Naive thymus-derived CD4-positive, alpha-beta T cell (primary cell): ENCODE data around the gene SLC38A5. TPM values are rescaled to one million over a fixed set of nuclear protein-coding genes. Genes with fewer than 3 reads are reported as not detected.

ENCODE experiments used
- ATAC-seq: fragments of 150-1000 bp; cut with Tn5 transposase; 2 replicates; pipeline ENCODE4 v1.10.0; 2021; ENCODE audit warnings: mild to moderate bottlenecking, moderate library complexity
- CTCF ChIA-PET: fragments of 350-600 bp; sonication (Branson Sonifier 250); formaldehyde crosslinking; loops from one replicate; lab custom pipeline; 2021; ENCODE audit warnings: antibody characterized with exemption; lab: Charles Lee
- POLR2A ChIA-PET: fragments of 350-600 bp; sonication (Branson Sonifier 250); formaldehyde crosslinking; loops from one replicate; lab custom pipeline; 2021; ENCODE audit warnings: antibody characterized with exemption, inconsistent platforms; lab: Charles Lee
- DNase-seq, 9 donors: peaks; one replicate each; pipeline versions ENCODE4 v3.0.0 to v3.0.0-alpha.2; 2020 to 2022; ENCODE audit warnings: mixed read lengths in 1 of 9
- H3K27ac ChIP-seq: one replicate; pipeline ENCODE4 v1.7.0; 2013; ENCODE audit warnings: mild to moderate bottlenecking, low read depth, low read length, moderate library complexity
- H3K27me3 ChIP-seq, 2 donors: one replicate each; pipeline ENCODE4 v1.7.0; 2013; ENCODE audit warnings: low read length in 2 of 2, mild to moderate bottlenecking in 2 of 2, moderate library complexity in 2 of 2; ENCODE audit not compliant: control insufficient read depth in 2 of 2, insufficient read depth in 2 of 2
- H3K36me3 ChIP-seq, 3 experiments: 1 replicate in 2 of 3; 2 replicates in 1 of 3; pipeline ENCODE4 v1.7.0; 2013; ENCODE audit warnings: low read length in 3 of 3, mild to moderate bottlenecking in 3 of 3, moderate library complexity in 1 of 3; ENCODE audit not compliant: insufficient read depth in 3 of 3, control insufficient read depth in 2 of 3
- H3K4me1 ChIP-seq, 2 donors: one replicate each; pipeline ENCODE4 v1.7.0; 2013; ENCODE audit warnings: low read length in 2 of 2, mild to moderate bottlenecking in 2 of 2, moderate library complexity in 1 of 2; ENCODE audit not compliant: control insufficient read depth in 2 of 2, insufficient read depth in 2 of 2
- H3K4me3 ChIP-seq: 2 replicates; pipeline ENCODE4 v1.7.0; 2013; ENCODE audit warnings: mild to moderate bottlenecking, low read length
- H3K9me3 ChIP-seq, 3 experiments: 1 replicate in 2 of 3; 2 replicates in 1 of 3; pipeline ENCODE4 v1.7.0; 2013; ENCODE audit warnings: low read length in 3 of 3; ENCODE audit not compliant: control insufficient read depth in 2 of 3
- H3K27ac Mint-ChIP-seq, 9 donors: one replicate each; pipeline ENCODE4 v1.8.0; 2020 to 2022; ENCODE audit warnings: mixed read lengths in 9 of 9, mild to moderate bottlenecking in 8 of 9, moderate library complexity in 5 of 9, inconsistent platforms in 2 of 9
- H3K27me3 Mint-ChIP-seq, 5 donors: one replicate each; pipeline ENCODE4 v1.8.0; 2021 to 2022; ENCODE audit warnings: mixed read lengths in 5 of 5, mild to moderate bottlenecking in 1 of 5
- H3K36me3 Mint-ChIP-seq, 5 donors: one replicate each; pipeline ENCODE4 v1.8.0; 2020 to 2022; ENCODE audit warnings: mixed read lengths in 5 of 5, mild to moderate bottlenecking in 3 of 5, inconsistent platforms in 1 of 5
- H3K4me1 Mint-ChIP-seq, 7 donors: one replicate each; pipeline ENCODE4 v1.8.0; 2020 to 2022; ENCODE audit warnings: mixed read lengths in 7 of 7, mild to moderate bottlenecking in 3 of 7, inconsistent platforms in 1 of 7
- H3K4me3 Mint-ChIP-seq, 10 donors: one replicate each; pipeline ENCODE4 v1.8.0; 2020 to 2022; ENCODE audit warnings: mild to moderate bottlenecking in 10 of 10, mixed read lengths in 10 of 10, moderate library complexity in 6 of 10, inconsistent platforms in 2 of 10
- H3K9me3 Mint-ChIP-seq, 11 donors: one replicate each; pipeline ENCODE4 v1.8.0; 2020 to 2022; ENCODE audit warnings: mixed read lengths in 11 of 11, mild to moderate bottlenecking in 4 of 11, inconsistent platforms in 1 of 11, moderate library complexity in 1 of 11
- intact Hi-C, 2 donors: fragments of 100-400 bp; cut with micrococcal nuclease; formaldehyde crosslinking; loops; one replicate each; pipeline ENCODE4 v1.15.1; 2023
- polyA plus RNA-seq, 2 donors: library from polyadenylated mRNA; unstranded; fragments of 300-500 nt; fragmentation: Illumina TruSeq; gene quantifications; one replicate each; pipeline ENCODE4 v1.2.3, GENCODE V29; 2021
- total RNA-seq, 6 experiments: library from RNA in 5 of 6; stranded (reverse) in 5 of 6; gene quantifications; 1 replicate in 5 of 6; 2 replicates in 1 of 6; pipeline ENCODE4 v1.2.3 and lab custom pipeline; 2021 to 2026

SLC38A5 gene
- total and polyA plus RNA-seq, 7 experiments from 2014 or later, result 9.4 to 75.5 (median 14.8) TPM

DNA sequence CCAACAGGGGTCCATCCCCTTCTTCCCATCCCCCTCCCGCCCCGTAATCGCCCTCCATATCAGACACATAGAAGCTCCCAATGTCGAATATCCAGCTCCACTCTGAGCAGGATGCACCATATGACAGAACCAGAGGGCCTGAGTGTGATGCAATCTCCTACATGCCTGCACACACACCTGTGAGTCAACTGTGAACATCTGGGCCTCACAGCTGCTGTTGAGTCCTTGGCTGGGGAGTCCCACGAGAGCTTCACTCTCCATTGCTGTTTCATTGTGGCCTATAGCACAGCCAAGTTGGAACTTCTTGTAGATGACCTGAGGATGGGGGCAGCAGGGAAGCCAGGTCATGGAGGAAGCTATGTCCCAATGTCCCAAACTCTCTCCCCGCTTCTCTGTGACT, 8.2 kb downstream of the SLC38A5 start:
- no peaks in the 10 kb centered on the region for H3K27me3 ChIP-seq

DNA sequence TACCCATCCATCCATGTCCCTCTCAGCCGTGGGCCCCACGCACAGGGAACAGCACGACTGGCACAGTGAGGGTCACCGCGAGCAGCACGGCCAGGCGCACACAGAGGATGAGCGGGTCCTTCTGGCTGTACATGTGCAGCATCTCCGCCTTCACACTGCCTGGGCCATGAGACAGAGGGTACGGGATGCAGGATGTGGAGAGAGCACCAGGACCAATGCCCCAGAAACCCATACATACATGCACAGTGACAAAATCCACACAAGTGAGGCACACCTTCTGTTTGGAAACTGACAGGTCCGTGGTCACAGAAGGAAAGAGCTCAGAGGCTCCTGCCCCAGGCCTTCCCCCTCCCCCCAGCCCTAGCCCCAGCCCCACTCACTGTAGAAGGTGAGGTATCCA, 9.5 kb downstream of the SLC38A5 start:
- H3K36me3 Mint-ChIP-seq, result peaks cover 0 to 35% (median 8%) of the 10 kb centered on the region in 5 donors
- no peaks in the 10 kb centered on the region for H3K27me3 ChIP-seq

More for the DNA sequence above, 8.2 kb downstream of the SLC38A5 start:
- Mint-ChIP-seq H3K4me3 (no peak overlapping the region), H3K9me3 (peaks cover 0 to 2% (median 0%) of the 10 kb centered on the region in 11 donors), H3K27me3 (no peaks in the 10 kb centered on the region), H3K4me1 (peaks cover 5 to 35% (median 9%) of the 10 kb centered on the region in 7 donors), H3K36me3 (peaks cover 0 to 43% (median 8%) of the 10 kb centered on the region in 5 donors), H3K27ac (peak overlapping the region in 1 of 9 donors; percentile 70)
- no peaks in the 10 kb centered on the region for H3K9me3 ChIP-seq
- ATAC-seq (no peak), DNase-seq (no peak)
- intact Hi-C loops, result no loop called here
- H3K4me3 ChIP-seq, result no peak overlapping the region
- H3K4me1 ChIP-seq, result no peaks in the 10 kb centered on the region
- ChIA-PET POLR2A (no interaction called here), CTCF (no interaction called here)
- no peak overlapping the region for H3K27ac ChIP-seq
- peaks cover 0 to 22% (median 0%) of the 10 kb centered on the region in 3 experiments for H3K36me3 ChIP-seq

DNA sequence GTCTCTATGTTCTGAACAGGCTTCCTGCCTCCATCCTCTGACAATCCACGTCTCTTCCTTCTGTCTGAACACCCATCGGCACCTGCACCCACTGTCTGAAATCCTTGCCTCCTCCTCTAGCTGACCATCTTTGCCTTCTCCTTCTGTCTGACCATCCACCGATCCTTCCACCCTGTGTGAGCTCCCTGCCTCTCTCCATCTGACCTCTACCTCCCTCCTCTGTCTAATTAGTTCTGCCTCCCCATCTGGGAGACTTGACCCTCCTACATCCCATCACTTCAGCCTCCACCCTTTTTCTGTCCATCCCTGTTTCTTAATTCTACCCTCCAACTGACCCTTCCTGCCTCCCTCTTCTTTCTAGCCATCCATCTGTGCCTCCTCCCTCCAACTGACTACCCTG, 10.0 kb downstream of the SLC38A5 start:
- peaks cover 0 to 20% (median 5%) of the 10 kb centered on the region in 7 donors for H3K4me1 Mint-ChIP-seq
- peaks cover 0 to 22% (median 0%) of the 10 kb centered on the region in 3 experiments for H3K36me3 ChIP-seq
- no peaks in the 10 kb centered on the region for H3K4me1 ChIP-seq
- no peak for DNase-seq
- no peaks in the 10 kb centered on the region for H3K27me3 Mint-ChIP-seq
- intact Hi-C loops, result no loop called here
- H3K9me3 Mint-ChIP-seq, result peaks cover 0 to 2% (median 0%) of the 10 kb centered on the region in 11 donors
- CTCF ChIA-PET, result no interaction called here
- H3K4me3 Mint-ChIP-seq, result peak overlapping the region in 1 of 10 donors; percentile 2
- H3K27ac ChIP-seq, result no peak overlapping the region
- H3K27ac Mint-ChIP-seq, result peak overlapping the region in 3 of 9 donors; percentile 4 to 50 (median 13)
- H3K36me3 Mint-ChIP-seq, result peaks cover 0 to 30% (median 7%) of the 10 kb centered on the region in 5 donors
- no peaks in the 10 kb centered on the region for H3K9me3 ChIP-seq
- H3K27me3 ChIP-seq, result no peaks in the 10 kb centered on the region
- no peak for ATAC-seq
- no peak overlapping the region for H3K4me3 ChIP-seq
- POLR2A ChIA-PET, result no interaction called here

More for the DNA sequence above, 9.5 kb downstream of the SLC38A5 start:
- H3K36me3 ChIP-seq, result peaks cover 0 to 22% (median 0%) of the 10 kb centered on the region in 3 experiments
- ATAC-seq (no peak), DNase-seq (no peak)
- Mint-ChIP-seq H3K27me3 (no peaks in the 10 kb centered on the region), H3K9me3 (peaks cover 0 to 2% (median 0%) of the 10 kb centered on the region in 11 donors), H3K4me1 (peaks cover 3 to 25% (median 8%) of the 10 kb centered on the region in 7 donors), H3K27ac (no peak overlapping the region), H3K4me3 (no peak overlapping the region)
- ChIA-PET POLR2A (no interaction called here), CTCF (no interaction called here)
- H3K4me1 ChIP-seq, result no peaks in the 10 kb centered on the region
- no peaks in the 10 kb centered on the region for H3K9me3 ChIP-seq
- no peak overlapping the region for H3K27ac ChIP-seq
- H3K4me3 ChIP-seq, result no peak overlapping the region
- intact Hi-C loops, result no loop called here

DNA sequence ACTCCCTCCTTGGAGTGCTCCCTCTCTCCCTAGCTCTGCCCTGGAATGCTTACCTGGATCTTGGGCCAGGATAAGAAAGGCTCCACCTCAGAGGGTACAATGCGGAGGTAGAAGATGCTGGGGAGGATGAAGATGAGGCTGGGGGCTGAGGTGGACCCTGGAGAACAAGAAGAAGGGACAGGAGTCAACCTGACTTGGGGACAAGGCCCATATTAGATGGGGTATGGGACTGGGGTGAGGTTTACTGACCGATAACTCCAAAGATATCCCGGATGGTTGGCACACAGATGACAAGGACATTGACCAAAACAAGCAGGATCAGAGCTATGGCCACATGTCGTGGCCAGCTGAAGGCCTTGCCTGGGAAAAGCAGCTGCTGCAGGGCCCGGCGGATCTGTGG, 10.6 kb downstream of the SLC38A5 start:
- no peaks in the 10 kb centered on the region for H3K9me3 ChIP-seq
- no peaks in the 10 kb centered on the region for H3K27me3 ChIP-seq
- Mint-ChIP-seq H3K4me1 (peaks cover 0 to 17% (median 5%) of the 10 kb centered on the region in 7 donors), H3K9me3 (peaks cover 0 to 6% (median 0%) of the 10 kb centered on the region in 11 donors), H3K27ac (peak overlapping the region in 2 of 9 donors; percentile 4 to 13), H3K27me3 (no peaks in the 10 kb centered on the region), H3K4me3 (no peak overlapping the region), H3K36me3 (peaks cover 0 to 28% (median 4%) of the 10 kb centered on the region in 5 donors)
- ChIA-PET POLR2A (no interaction called here), CTCF (no interaction called here)
- peaks cover 0 to 22% (median 0%) of the 10 kb centered on the region in 3 experiments for H3K36me3 ChIP-seq
- H3K27ac ChIP-seq, result no peak overlapping the region
- ATAC-seq (no peak), DNase-seq (no peak)
- no peak overlapping the region for H3K4me3 ChIP-seq
- no peaks in the 10 kb centered on the region for H3K4me1 ChIP-seq
- intact Hi-C loops, result no loop called here

DNA sequence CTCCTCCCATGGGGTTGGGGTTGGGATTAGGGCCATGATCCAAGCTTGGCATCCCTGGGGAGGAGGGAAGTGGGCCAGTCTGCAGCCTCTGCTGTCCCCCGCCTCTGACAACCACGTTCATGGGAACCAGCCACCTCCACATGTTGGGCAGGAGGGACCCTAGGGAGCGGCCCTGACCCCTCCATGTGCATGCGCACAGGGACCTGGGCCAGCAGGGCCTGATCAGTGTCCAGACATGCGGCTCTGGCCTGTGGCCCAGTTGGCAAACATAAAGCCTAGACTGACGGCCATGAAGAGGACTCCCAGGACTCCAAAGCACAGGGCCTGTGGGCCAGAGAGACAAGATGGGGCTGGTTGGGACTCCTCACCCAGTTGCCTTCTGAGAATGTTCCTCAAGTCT, 11.3 kb downstream of the SLC38A5 start:
- no peak overlapping the region for H3K27ac Mint-ChIP-seq
- POLR2A ChIA-PET, result no interaction called here
- CTCF ChIA-PET, result interaction anchor here (0.6 kb wide), 1 partner anchor 119 kb away, joined by 5 read pairs; no protein-coding TSS in a partner anchor
- Histone ChIP-seq H3K27ac (no peak overlapping the region), H3K4me1 (no peaks in the 10 kb centered on the region), H3K27me3 (no peaks in the 10 kb centered on the region), H3K4me3 (no peak overlapping the region), H3K9me3 (no peaks in the 10 kb centered on the region), H3K36me3 (peaks cover 0 to 22% (median 0%) of the 10 kb centered on the region in 3 experiments)
- H3K4me3 Mint-ChIP-seq, result no peak overlapping the region
- ATAC-seq (no peak), DNase-seq (no peak)
- peaks cover 0 to 24% (median 4%) of the 10 kb centered on the region in 5 donors for H3K36me3 Mint-ChIP-seq
- no peaks in the 10 kb centered on the region for H3K27me3 Mint-ChIP-seq
- peaks cover 0 to 6% (median 0%) of the 10 kb centered on the region in 11 donors for H3K9me3 Mint-ChIP-seq
- peaks cover 0 to 11% (median 0%) of the 10 kb centered on the region in 7 donors for H3K4me1 Mint-ChIP-seq
- intact Hi-C loops, result no loop called here

DNA sequence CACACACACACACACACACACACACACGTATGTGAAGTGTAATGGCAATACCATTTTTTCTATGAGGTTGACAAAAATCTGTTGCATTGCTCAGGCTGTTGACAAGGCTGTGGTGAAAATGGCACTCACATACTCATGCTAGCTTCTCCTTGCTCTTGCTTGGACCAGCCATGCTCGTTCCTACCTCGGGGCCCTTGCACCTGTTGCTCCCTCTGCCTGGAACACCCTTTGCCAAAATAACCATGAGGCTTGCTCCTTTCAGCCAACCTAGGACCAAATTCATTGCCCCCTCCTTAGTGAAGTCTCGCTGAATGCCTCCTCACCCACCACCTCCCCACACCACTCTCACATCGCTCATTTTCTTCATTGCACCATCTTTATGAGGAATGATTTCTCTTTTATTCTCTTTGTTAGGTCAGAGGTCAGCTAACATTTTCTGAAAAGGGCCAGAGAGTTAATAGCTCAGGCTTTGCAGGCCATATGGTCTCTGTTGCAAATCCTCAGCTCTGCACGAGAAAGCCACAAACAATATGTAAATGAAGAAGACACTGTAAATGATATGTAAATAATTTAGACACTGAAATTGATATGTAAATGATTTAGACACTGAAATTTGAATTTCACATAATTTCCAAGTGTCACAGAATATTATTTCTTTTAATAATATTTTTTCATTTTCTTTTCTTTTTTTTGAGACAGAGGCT, 13.3 kb downstream of the SLC38A5 start:
- ATAC-seq, result no peak
- intact Hi-C loops, result no loop called here
- Mint-ChIP-seq H3K27me3 (no peaks in the 10 kb centered on the region), H3K9me3 (peaks cover 0 to 6% (median 0%) of the 10 kb centered on the region in 11 donors), H3K27ac (no peak overlapping the region), H3K4me1 (peaks cover 0 to 5% (median 0%) of the 10 kb centered on the region in 7 donors), H3K4me3 (no peak overlapping the region), H3K36me3 (peaks cover 0 to 19% (median 4%) of the 10 kb centered on the region in 5 donors)
- CTCF ChIA-PET, result no interaction called here
- Histone ChIP-seq H3K4me1 (no peaks in the 10 kb centered on the region), H3K9me3 (no peaks in the 10 kb centered on the region), H3K36me3 (peaks cover 0 to 19% (median 0%) of the 10 kb centered on the region in 3 experiments), H3K4me3 (no peak overlapping the region), H3K27ac (no peak overlapping the region), H3K27me3 (no peaks in the 10 kb centered on the region)
- POLR2A ChIA-PET, result no interaction called here
- DNase-seq, result no peak
